Stomach (tissue), 4 donors: ENCODE data around the gene CRYBA2.

Experiments
- CTCF ChIP-seq, 7 experiments: fragments of 450-650 bp in 4 of 7; fragments of 200-600 bp in 3 of 7; sonication (generic) in 3 of 7; IDR thresholded peaks; one replicate each; pipeline ENCODE4 v1.5.1; 2016 to 2019; ENCODE audit warnings: antibody characterized with exemption in 7 of 7, control low read depth in 2 of 7, mild to moderate bottlenecking in 1 of 7
- POLR2A ChIP-seq, 4 donors: fragments of 450-650 bp; IDR thresholded peaks; one replicate each; pipeline ENCODE4 v1.6.1; 2016; ENCODE audit warnings: antibody characterized with exemption in 4 of 4, control low read depth in 2 of 4, mild to moderate bottlenecking in 1 of 4, moderate library complexity in 1 of 4
- POLR2AphosphoS5 ChIP-seq, 3 donors: sonication (generic); formaldehyde crosslinking; IDR thresholded peaks; one replicate each; pipeline ENCODE4 v1.6.1; 2016; ENCODE audit warnings: antibody characterized with exemption in 3 of 3

DNA sequence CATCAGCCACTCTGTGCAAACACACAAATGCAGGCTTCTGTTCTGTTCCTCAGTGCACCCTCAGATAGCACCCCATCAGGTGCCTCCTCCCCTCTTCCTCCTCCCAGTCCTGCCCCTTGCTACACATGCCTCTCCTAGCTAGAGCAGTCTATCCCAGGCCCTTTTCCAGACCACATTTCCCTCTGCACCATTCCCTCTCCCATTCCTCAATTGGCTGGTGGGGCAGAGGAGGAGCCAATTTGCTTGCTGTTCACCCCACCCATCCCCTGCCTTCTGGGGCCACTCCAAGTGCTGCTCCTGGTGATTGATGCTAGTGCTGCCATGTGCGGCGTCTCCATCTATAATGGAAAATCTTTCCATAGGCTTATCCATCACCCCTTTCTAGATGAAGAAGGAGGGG lies 42.7 kb upstream of the CRYBA2 start:
- no peak for TF ChIP-seq CTCF (IDR thresholded peaks at IDR 0.05)
- no peak for TF ChIP-seq POLR2AphosphoS5 (IDR thresholded peaks at IDR 0.05)
- TF ChIP-seq POLR2A (IDR thresholded peaks at IDR 0.05), result no peak
